ENCODE measurements around the gene TRIM63.
A peak's percentile ranks its signal among the peaks of the same experiment; 100 is the strongest.

Gene TRIM63

GRCh38 chr1:26023826-26024225, 43.6 kb downstream of the TRIM63 start:
- no peak overlapping the region for H3K4me2 ChIP-seq (ENCODE audit: low read length, poor library complexity, severe bottlenecking)
- no peak overlapping the region for H2AFZ ChIP-seq (ENCODE audit: low read depth, low read length)
- H3K4me1 ChIP-seq (ENCODE audit: control insufficient read depth, insufficient read depth, low read depth, low read length), result peaks cover 46% of the 10 kb centered on the region
- no peak overlapping the region for H3K14ac ChIP-seq (ENCODE audit: low read length in 2 of 2)
- H3K27me3 ChIP-seq (ENCODE audit: control insufficient read depth in 1 of 2, insufficient read depth in 1 of 2, low read length in 2 of 2), result peaks cover 0 to 13% of the 10 kb centered on the region in 2 experiments
- H3K9me3 ChIP-seq (ENCODE audit: control insufficient read depth, low read length), result no peaks in the 10 kb centered on the region
- H2AK5ac ChIP-seq (ENCODE audit: low read length, severe bottlenecking), result no peak overlapping the region
- no peak overlapping the region for H3K4ac ChIP-seq (ENCODE audit: low read depth in 1 of 2, low read length in 2 of 2)
- no peak overlapping the region for H2BK12ac ChIP-seq (ENCODE audit: low read length in 2 of 2)
- no peak overlapping the region for H4K91ac ChIP-seq (ENCODE audit: low read length)
- no peak overlapping the region for H3K18ac ChIP-seq (ENCODE audit: low read depth in 1 of 2, low read length in 2 of 2)
- no peak overlapping the region for H4K8ac ChIP-seq (ENCODE audit: low read length)
- H3K23ac ChIP-seq (ENCODE audit: low read length in 2 of 2), result no peak overlapping the region
- 76% methylated on average over 5 of the region's 5 CpGs for WGBS
- no peak overlapping the region for H3K4me3 ChIP-seq (ENCODE audit: insufficient read depth in 1 of 2, low read depth in 1 of 2, low read length in 2 of 2)
- no peak overlapping the region for H2BK15ac ChIP-seq (ENCODE audit: low read depth, poor library complexity, severe bottlenecking)
- no peak overlapping the region for H2BK5ac ChIP-seq (ENCODE audit: low read depth, low read length, poor library complexity, severe bottlenecking)
- H3K9ac ChIP-seq (ENCODE audit: low read length), result no peak overlapping the region
- no peak overlapping the region for H3K27ac ChIP-seq (ENCODE audit: low read length, poor library complexity, severe bottlenecking)
- peaks cover 6% of the 10 kb centered on the region for H3K79me1 ChIP-seq (replicated peaks; ENCODE audit: low read length, poor library complexity, severe bottlenecking)
- H3K36me3 ChIP-seq (ENCODE audit: control insufficient read depth in 1 of 2, insufficient read depth in 2 of 2, low read depth in 1 of 2, low read length in 2 of 2), result no peaks in the 10 kb centered on the region
- no peak overlapping the region for H2BK120ac ChIP-seq (ENCODE audit: low read depth, low read length)
- DNase-seq, result no peak

- H2AFZ ChIP-seq (ENCODE audit: low read depth, low read length), result no peak overlapping the region
- peaks cover 43% of the 10 kb centered on the region for H3K4me1 ChIP-seq (ENCODE audit: control insufficient read depth, insufficient read depth, low read depth, low read length)
- peak overlapping the region in 1 of 2 experiments; percentile 95 for H3K23ac ChIP-seq (ENCODE audit: low read length in 2 of 2)
- no peak overlapping the region for H3K4me2 ChIP-seq (ENCODE audit: low read length, poor library complexity, severe bottlenecking)
- H3K18ac ChIP-seq (ENCODE audit: low read depth in 1 of 2, low read length in 2 of 2), result no peak overlapping the region
- H2BK15ac ChIP-seq (ENCODE audit: low read depth, poor library complexity, severe bottlenecking), result no peak overlapping the region
- H2AK5ac ChIP-seq (ENCODE audit: low read length, severe bottlenecking), result no peak overlapping the region
- no peaks in the 10 kb centered on the region for H3K9me3 ChIP-seq (ENCODE audit: control insufficient read depth, low read length)
- peaks cover 6% of the 10 kb centered on the region for H3K79me1 ChIP-seq (replicated peaks; ENCODE audit: low read length, poor library complexity, severe bottlenecking)
- no peak overlapping the region for H3K4me3 ChIP-seq (ENCODE audit: insufficient read depth in 1 of 2, low read depth in 1 of 2, low read length in 2 of 2)
- H4K91ac ChIP-seq (ENCODE audit: low read length), result no peak overlapping the region
- WGBS, result 94% methylated on average over 13 of the region's 13 CpGs
- no peak for DNase-seq
- H3K4ac ChIP-seq (ENCODE audit: low read depth in 1 of 2, low read length in 2 of 2), result no peak overlapping the region
- no peak overlapping the region for H3K9ac ChIP-seq (ENCODE audit: low read length)
- H3K14ac ChIP-seq (ENCODE audit: low read length in 2 of 2), result no peak overlapping the region
- peaks cover 0 to 13% of the 10 kb centered on the region in 2 experiments for H3K27me3 ChIP-seq (ENCODE audit: control insufficient read depth in 1 of 2, insufficient read depth in 1 of 2, low read length in 2 of 2)
- no peaks in the 10 kb centered on the region for H3K36me3 ChIP-seq (ENCODE audit: control insufficient read depth in 1 of 2, insufficient read depth in 2 of 2, low read depth in 1 of 2, low read length in 2 of 2)
- H2BK120ac ChIP-seq (ENCODE audit: low read depth, low read length), result no peak overlapping the region
- no peak overlapping the region for H3K27ac ChIP-seq (ENCODE audit: low read length, poor library complexity, severe bottlenecking)
- no peak overlapping the region for H4K8ac ChIP-seq (ENCODE audit: low read length)
- H2BK5ac ChIP-seq (ENCODE audit: low read depth, low read length, poor library complexity, severe bottlenecking), result no peak overlapping the region
- peak overlapping the region in 1 of 2 experiments; percentile 47 for H2BK12ac ChIP-seq (ENCODE audit: low read length in 2 of 2)
Measured at GRCh38 chr1:26023009-26023408, 44.4 kb downstream of the TRIM63 start.

- Histone ChIP-seq H3K4me2 (ENCODE audit: low read length, poor library complexity, severe bottlenecking) (no peak overlapping the region), H3K23ac (ENCODE audit: low read length in 2 of 2) (no peak overlapping the region), H3K79me1 (replicated peaks; ENCODE audit: low read length, poor library complexity, severe bottlenecking) (peaks cover 6% of the 10 kb centered on the region), H3K36me3 (ENCODE audit: control insufficient read depth in 1 of 2, insufficient read depth in 2 of 2, low read depth in 1 of 2, low read length in 2 of 2) (no peaks in the 10 kb centered on the region), H2BK12ac (ENCODE audit: low read length in 2 of 2) (peak overlapping the region in 1 of 2 experiments; percentile 87), H2BK120ac (ENCODE audit: low read depth, low read length) (no peak overlapping the region), H4K91ac (ENCODE audit: low read length) (no peak overlapping the region), H3K4ac (ENCODE audit: low read depth in 1 of 2, low read length in 2 of 2) (no peak overlapping the region), H3K4me1 (ENCODE audit: control insufficient read depth, insufficient read depth, low read depth, low read length) (peaks cover 45% of the 10 kb centered on the region), H2AK5ac (ENCODE audit: low read length, severe bottlenecking) (no peak overlapping the region), H2BK5ac (ENCODE audit: low read depth, low read length, poor library complexity, severe bottlenecking) (no peak overlapping the region), H3K27me3 (ENCODE audit: control insufficient read depth in 1 of 2, insufficient read depth in 1 of 2, low read length in 2 of 2) (peaks cover 0 to 13% of the 10 kb centered on the region in 2 experiments), H3K9ac (ENCODE audit: low read length) (no peak overlapping the region), H3K18ac (ENCODE audit: low read depth in 1 of 2, low read length in 2 of 2) (peak overlapping the region in 1 of 2 experiments; percentile 67), H2AFZ (ENCODE audit: low read depth, low read length) (no peak overlapping the region), H3K27ac (ENCODE audit: low read length, poor library complexity, severe bottlenecking) (no peak overlapping the region), H3K4me3 (ENCODE audit: insufficient read depth in 1 of 2, low read depth in 1 of 2, low read length in 2 of 2) (peak overlapping the region in 1 of 2 experiments; percentile 67), H3K9me3 (ENCODE audit: control insufficient read depth, low read length) (no peaks in the 10 kb centered on the region), H2BK15ac (ENCODE audit: low read depth, poor library complexity, severe bottlenecking) (peak overlapping the region; percentile 33), H4K8ac (ENCODE audit: low read length) (peak overlapping the region; percentile 91), H3K14ac (ENCODE audit: low read length in 2 of 2) (peak overlapping the region in 1 of 2 experiments; percentile 22)
- no peak for DNase-seq
- 91% methylated on average over 8 of the region's 8 CpGs for WGBS
Measured at GRCh38 chr1:26022404-26022779, 45.0 kb downstream of the TRIM63 start.

GRCh38 chr1:26021647-26022403, 45.6 kb downstream of the TRIM63 start, which contains the start of gene EXTL1:
Gene EXTL1 (plus strand): TSS chr1:26021775. CDS start chr1:26022647, 872 bp downstream.
- Histone ChIP-seq H3K9me3 (ENCODE audit: control insufficient read depth, low read length) (no peaks in the 10 kb centered on the region), H3K4me1 (ENCODE audit: control insufficient read depth, insufficient read depth, low read depth, low read length) (peaks cover 50% of the 10 kb centered on the region), H3K9ac (ENCODE audit: low read length) (peak within 1 kb of the TSS; percentile 56), H3K14ac (ENCODE audit: low read length in 2 of 2) (peak within 1 kb of the TSS in 1 of 2 experiments; percentile 22), H3K23ac (ENCODE audit: low read length in 2 of 2) (no peak within 1 kb of the TSS), H4K8ac (ENCODE audit: low read length) (peak within 1 kb of the TSS; percentile 96), H2BK12ac (ENCODE audit: low read length in 2 of 2) (peak within 1 kb of the TSS; percentile 28 to 87), H3K4ac (ENCODE audit: low read depth in 1 of 2, low read length in 2 of 2) (peak within 1 kb of the TSS; percentile 4 to 79), H2AFZ (ENCODE audit: low read depth, low read length) (peak within 1 kb of the TSS; percentile 7), H2BK5ac (ENCODE audit: low read depth, low read length, poor library complexity, severe bottlenecking) (no peak within 1 kb of the TSS), H3K4me2 (ENCODE audit: low read length, poor library complexity, severe bottlenecking) (peak within 1 kb of the TSS; percentile 81), H3K4me3 (ENCODE audit: insufficient read depth in 1 of 2, low read depth in 1 of 2, low read length in 2 of 2) (peak within 1 kb of the TSS; percentile 51 to 67), H2BK120ac (ENCODE audit: low read depth, low read length) (no peak within 1 kb of the TSS), H3K27me3 (ENCODE audit: control insufficient read depth in 1 of 2, insufficient read depth in 1 of 2, low read length in 2 of 2) (peaks cover 0 to 13% of the 10 kb centered on the region in 2 experiments), H3K79me1 (replicated peaks; ENCODE audit: low read length, poor library complexity, severe bottlenecking) (peaks cover 6% of the 10 kb centered on the region), H3K18ac (ENCODE audit: low read depth in 1 of 2, low read length in 2 of 2) (peak within 1 kb of the TSS; percentile 58 to 67), H4K91ac (ENCODE audit: low read length) (peak within 1 kb of the TSS; percentile 89), H3K36me3 (ENCODE audit: control insufficient read depth in 1 of 2, insufficient read depth in 2 of 2, low read depth in 1 of 2, low read length in 2 of 2) (no peaks in the 10 kb centered on the region), H2BK15ac (ENCODE audit: low read depth, poor library complexity, severe bottlenecking) (peak within 1 kb of the TSS; percentile 33), H2AK5ac (ENCODE audit: low read length, severe bottlenecking) (no peak within 1 kb of the TSS), H3K27ac (ENCODE audit: low read length, poor library complexity, severe bottlenecking) (no peak within 1 kb of the TSS)
- DNase-seq, result peak; percentile 46
- WGBS, result 38% methylated on average over 15 of the region's 15 CpGs
